ENCODE measurements around the gene ZNF423.

Gene ZNF423

GRCh38 chr16:49749816-49750215, 106.1 kb downstream of the ZNF423 start:
- no peak for DNase-seq (ENCODE audit: low read depth)

- DNase-seq (ENCODE audit: low read depth), result no peak
Measured at GRCh38 chr16:49748322-49748721, 107.6 kb downstream of the ZNF423 start.

GRCh38 chr16:49747654-49748053, 108.3 kb downstream of the ZNF423 start:
- no peak for DNase-seq (ENCODE audit: low read depth)

- DNase-seq (ENCODE audit: low read depth), result no peak
Measured at GRCh38 chr16:49746545-49746944, 109.4 kb downstream of the ZNF423 start.

- DNase-seq (ENCODE audit: low read depth), result no peak
Measured at GRCh38 chr16:49745311-49745747, 110.6 kb downstream of the ZNF423 start.

- DNase-seq (ENCODE audit: low read depth), result no peak
Measured at GRCh38 chr16:49744244-49745220, 111.4 kb downstream of the ZNF423 start.

- DNase-seq (ENCODE audit: low read depth), result no peak
Measured at GRCh38 chr16:49743658-49744057, 112.3 kb downstream of the ZNF423 start.

- no peak for DNase-seq (ENCODE audit: low read depth)
Measured at GRCh38 chr16:49743203-49743464, 112.8 kb downstream of the ZNF423 start.

- DNase-seq (ENCODE audit: low read depth), result no peak
Measured at GRCh38 chr16:49742428-49743202, 113.3 kb downstream of the ZNF423 start.

GRCh38 chr16:49740256-49740655, 115.7 kb downstream of the ZNF423 start:
- DNase-seq (ENCODE audit: low read depth), result no peak

GRCh38 chr16:49739381-49739780, 116.5 kb downstream of the ZNF423 start:
- DNase-seq (ENCODE audit: low read depth), result no peak

GRCh38 chr16:49738832-49739231, 117.1 kb downstream of the ZNF423 start:
- no peak for DNase-seq (ENCODE audit: low read depth)

- DNase-seq (ENCODE audit: low read depth), result no peak
Measured at GRCh38 chr16:49738001-49738400, 117.9 kb downstream of the ZNF423 start.

- DNase-seq (ENCODE audit: low read depth), result no peak
Measured at GRCh38 chr16:49737541-49737940, 118.4 kb downstream of the ZNF423 start.

GRCh38 chr16:49734331-49734730, 121.6 kb downstream of the ZNF423 start:
- DNase-seq (ENCODE audit: low read depth), result no peak

- no peak for DNase-seq (ENCODE audit: low read depth)
Measured at GRCh38 chr16:49733313-49734009, 122.5 kb downstream of the ZNF423 start.

- DNase-seq (ENCODE audit: low read depth), result no peak
Measured at GRCh38 chr16:49731911-49732310, 124.0 kb downstream of the ZNF423 start.

GRCh38 chr16:49730772-49731171, 125.1 kb downstream of the ZNF423 start:
- DNase-seq (ENCODE audit: low read depth), result no peak

GRCh38 chr16:49727611-49728010, 128.3 kb downstream of the ZNF423 start:
- no peak for DNase-seq (ENCODE audit: low read depth)

- no peak for DNase-seq (ENCODE audit: low read depth)
Measured at GRCh38 chr16:49726155-49726554, 129.8 kb downstream of the ZNF423 start.

GRCh38 chr16:49725651-49726050, 130.3 kb downstream of the ZNF423 start:
- no peak for DNase-seq (ENCODE audit: low read depth)

- no peak for DNase-seq (ENCODE audit: low read depth)
Measured at GRCh38 chr16:49724774-49725173, 131.1 kb downstream of the ZNF423 start.

GRCh38 chr16:49723310-49723709, 132.6 kb downstream of the ZNF423 start:
- no peak for DNase-seq (ENCODE audit: low read depth)
